Sciatic nerve (tissue), 2 donors: ENCODE measurements around the gene SPRR1B. TPM values are rescaled to one million over a fixed set of nuclear protein-coding genes. Genes with fewer than 3 reads are reported as not detected.
"Not testable (repeated sequence)": the region's sequence is repeated elsewhere in the genome, so short reads cannot be mapped to it uniquely, and the experiment has no call there.

Source experiments
- ATAC-seq: fragments of 200-7000 bp; cut with Tn5 transposase; one replicate; pipeline ENCODE4 v1.9.1; 2020; ENCODE audit warnings: mild to moderate bottlenecking, moderate library complexity
- DNase-seq: peaks from one replicate; pipeline ENCODE4 v3.0.0-alpha.2; 2020; ENCODE audit warnings: low spot score
- intact Hi-C: fragments of 100-400 bp; cut with DNase I; formaldehyde crosslinking; loops from one replicate; pipeline ENCODE4 v1.14.2; 2022
- total RNA-seq: library from RNA; stranded (reverse); fragmentation: NEBNext Ultra II Directional; extraction: Animal tissue kit (Norgen Biotek cat#: 25700); gene quantifications from one replicate; pipeline ENCODE4 v1.2.1, GENCODE V29; 2021
- donor health status: DM: no; HTN: no; CAD: no.
- donor health status: DM: no; HTN: no; CAD: no.

The SPRR1B gene
- total RNA-seq: not detected

GRCh38 chr1:153030895-153031294 is at the start of gene SPRR1B:
TSS of gene SPRR1B (plus strand) at chr1:153031203. CDS start at chr1:153032346, 1,143 bp downstream.
- intact Hi-C loops: no loop called here

GRCh38 chr1:152982076-152982475 is 48.9 kb upstream of the SPRR1B start:
- ATAC-seq (no peak), DNase-seq (no peak)
- intact Hi-C loops: no loop called here

More at GRCh38 chr1:153030895-153031294, at the start of gene SPRR1B:
- DNase-seq (no peak), ATAC-seq (no peak)

GRCh38 chr1:152983234-152983633 is 47.8 kb upstream of the SPRR1B start:
- intact Hi-C loops: no loop called here
- no peak for ATAC-seq
- DNase-seq: no peak

- ATAC-seq (no peak), DNase-seq (no peak)
- intact Hi-C loops: no loop called here
Observed at GRCh38 chr1:152983743-152984142, 47.3 kb upstream of the SPRR1B start, which contains the start of gene SPRR1A. TSS of gene SPRR1A (plus strand) at chr1:152984081. CDS start at chr1:152985231, 1,150 bp downstream.

GRCh38 chr1:152986578-152986977 is 44.4 kb upstream of the SPRR1B start:
- DNase-seq: no peak
- intact Hi-C loops: no loop called here
- no peak for ATAC-seq

GRCh38 chr1:152993186-152993585 is 37.8 kb upstream of the SPRR1B start:
- intact Hi-C loops: no loop called here
- ATAC-seq (no peak), DNase-seq (no peak)

- intact Hi-C loops: no loop called here
- no peak for DNase-seq
- no peak for ATAC-seq
Observed at GRCh38 chr1:152995842-152996241, 35.2 kb upstream of the SPRR1B start.

- DNase-seq: no peak
- ATAC-seq: no peak
- intact Hi-C loops: no loop called here
Observed at GRCh38 chr1:152996633-152997400, 34.2 kb upstream of the SPRR1B start.

- DNase-seq (no peak), ATAC-seq (no peak)
- intact Hi-C loops: no loop called here
Observed at GRCh38 chr1:152997901-152998300, 33.1 kb upstream of the SPRR1B start.

GRCh38 chr1:152998476-152998875 is 32.5 kb upstream of the SPRR1B start:
- no peak for ATAC-seq
- intact Hi-C loops: no loop called here
- DNase-seq: no peak

GRCh38 chr1:152999818-153000217 is 31.2 kb upstream of the SPRR1B start:
- DNase-seq (no peak), ATAC-seq (no peak)
- intact Hi-C loops: no loop called here

GRCh38 chr1:153000294-153000693 is 30.7 kb upstream of the SPRR1B start:
- no peak for ATAC-seq
- intact Hi-C loops: no loop called here
- no peak for DNase-seq

- intact Hi-C loops: no loop called here
- DNase-seq (no peak), ATAC-seq (no peak)
Observed at GRCh38 chr1:153001382-153001781, 29.6 kb upstream of the SPRR1B start, which contains the start of gene SPRR3. TSS of gene SPRR3 (plus strand) at chr1:153001749. CDS start at chr1:153003021, 1,272 bp downstream.

GRCh38 chr1:153011235-153011758 is 19.7 kb upstream of the SPRR1B start:
- DNase-seq, intact Hi-C loops, ATAC-seq: not testable (repeated sequence)

- intact Hi-C loops, DNase-seq, ATAC-seq: not testable (repeated sequence)
Observed at GRCh38 chr1:153021829-153022228, 9.2 kb upstream of the SPRR1B start.

GRCh38 chr1:153022340-153022739 is 8.7 kb upstream of the SPRR1B start:
- ATAC-seq, DNase-seq, intact Hi-C loops: not testable (repeated sequence)

- ATAC-seq: no peak
- no peak for DNase-seq
- intact Hi-C loops: no loop called here
Observed at GRCh38 chr1:153023109-153023508, 7.9 kb upstream of the SPRR1B start.

GRCh38 chr1:153024413-153024812 is 6.6 kb upstream of the SPRR1B start:
- ATAC-seq (no peak), DNase-seq (no peak)
- intact Hi-C loops: no loop called here

GRCh38 chr1:153025797-153026196 is 5.2 kb upstream of the SPRR1B start:
- intact Hi-C loops: no loop called here
- no peak for DNase-seq
- no peak for ATAC-seq

- ATAC-seq (no peak), DNase-seq (no peak)
- intact Hi-C loops: no loop called here
Observed at GRCh38 chr1:153028766-153029165, 2.2 kb upstream of the SPRR1B start.
